SK-N-SH (cell line): ENCODE data around the gene EPHB2. TPM values are rescaled to one million over a fixed set of nuclear protein-coding genes. Genes with fewer than 3 reads are reported as not detected.

Experiments
- CTCF ChIA-PET: fragments of 300-600, 350-600 bp; formaldehyde crosslinking; extraction: SDS; loops from one replicate; lab custom pipeline; 2021; lab: Yijun Ruan, JAX
- POLR2A ChIA-PET: fragments of 350-600 bp; sonication (Branson Sonifier 250); formaldehyde crosslinking; extraction: SDS; loops from one replicate; lab custom pipeline; 2020; ENCODE audit warnings: antibody characterized with exemption, inconsistent platforms; lab: Yijun Ruan, JAX
- DNase-seq: peaks from one replicate; pipeline ENCODE4 v3.0.0; 2012
- H2AFZ ChIP-seq: fragments of 200-600 bp; sonication (generic); 2 replicates; pipeline ENCODE4 v1.8.1; 2016; ENCODE audit warnings: antibody characterized with exemption, mild to moderate bottlenecking, low read depth
- H3F3A ChIP-seq: fragments of 200-600 bp; sonication (generic); replicated peaks from 2 replicates; pipeline ENCODE3; 2016; ENCODE audit warnings: antibody characterized with exemption, mild to moderate bottlenecking; ENCODE audit not compliant: insufficient read depth
- H3K27ac ChIP-seq, 2 experiments: fragments of 200-500 bp in 1 of 2; fragments of 200-600 bp in 1 of 2; sonication (Bioruptor generic) in 1 of 2; sonication (generic), shearing (Covaris generic) in 1 of 2; 2 replicates each; pipeline versions ENCODE4 v1.5.1 to v1.6.1; 2014 to 2016; ENCODE audit warnings: low read depth in 2 of 2, inconsistent platforms in 1 of 2, low read length in 1 of 2, mild to moderate bottlenecking in 1 of 2, mixed read lengths in 1 of 2
- H3K27me3 ChIP-seq: fragments of 200-600 bp; sonication (generic), shearing (Covaris generic); 2 replicates; pipeline ENCODE4 v1.6.1; 2016; ENCODE audit warnings: mixed run types; ENCODE audit not compliant: insufficient read depth
- H3K36me3 ChIP-seq, 2 experiments: fragments of 200-500 bp in 1 of 2; fragments of 200-600 bp in 1 of 2; sonication (Bioruptor generic) in 1 of 2; sonication (generic) in 1 of 2; replicated peaks in 1 of 2; 2 replicates each; pipeline versions ENCODE3 to v1.5.1; 2014 to 2016; ENCODE audit warnings: low read length in 1 of 2, mild to moderate bottlenecking in 1 of 2; ENCODE audit not compliant: insufficient read depth in 2 of 2, control insufficient read depth in 1 of 2
- H3K4me1 ChIP-seq, 2 experiments: fragments of 200-500 bp in 1 of 2; fragments of 200-600 bp in 1 of 2; sonication (Bioruptor generic) in 1 of 2; sonication (generic), shearing (Covaris generic) in 1 of 2; 2 replicates each; pipeline versions ENCODE4 v1.5.1 to v1.6.1; 2014 to 2016; ENCODE audit warnings: low read depth in 1 of 2, low read length in 1 of 2, mixed run types in 1 of 2; ENCODE audit not compliant: insufficient read depth in 2 of 2, control insufficient read depth in 1 of 2
- H3K4me2 ChIP-seq: fragments of 200-600 bp; sonication (generic), shearing (Covaris generic); 2 replicates; pipeline ENCODE4 v1.6.1; 2017; ENCODE audit warnings: mixed run types
- H3K4me3 ChIP-seq, 2 experiments: fragments of 200-500 bp in 1 of 2; fragments of 200-600 bp in 1 of 2; sonication (Bioruptor generic) in 1 of 2; sonication (generic), shearing (Covaris generic) in 1 of 2; 2 replicates each; pipeline versions ENCODE4 v1.5.1 to v1.8.1; 2014 to 2016; ENCODE audit warnings: low read depth in 2 of 2, inconsistent platforms in 1 of 2, low read length in 1 of 2, mild to moderate bottlenecking in 1 of 2, mixed read lengths in 1 of 2, moderate library complexity in 1 of 2
- H3K79me2 ChIP-seq: fragments of 200-600 bp; sonication (generic); 2 replicates; pipeline ENCODE4 v1.8.1; 2017; ENCODE audit warnings: mild to moderate bottlenecking; ENCODE audit not compliant: insufficient read depth
- H3K9ac ChIP-seq: fragments of 200-600 bp; sonication (generic); 2 replicates; pipeline ENCODE4 v1.6.1; 2017; ENCODE audit warnings: mixed run types
- H3K9me2 ChIP-seq: fragments of 200-600 bp; sonication (generic); 2 replicates; pipeline ENCODE4 v1.6.1; 2017; ENCODE audit warnings: mixed run types
- H3K9me3 ChIP-seq: fragments of 200-600 bp; sonication (generic); 2 replicates; pipeline ENCODE4 v1.6.1; 2017; ENCODE audit warnings: mixed run types, mild to moderate bottlenecking, moderate library complexity
- H4K20me1 ChIP-seq: fragments of 200-600 bp; sonication (generic); 2 replicates; pipeline ENCODE4 v1.6.1; 2017; ENCODE audit warnings: mild to moderate bottlenecking, mixed run types; ENCODE audit not compliant: insufficient read depth
- CHD2 ChIP-seq: fragments of 150-350 bp; IDR thresholded peaks from 2 replicates; pipeline ENCODE4 v1.6.1; 2018; ENCODE audit warnings: low read length; ENCODE audit not compliant: partially characterized antibody
- EP300 ChIP-seq, 2 experiments: IDR thresholded peaks; 2 replicates each; pipeline versions ENCODE4 v1.4.0 to v1.6.1; 2012; ENCODE audit warnings: borderline replicate concordance in 1 of 2, low read depth in 1 of 2, low read length in 1 of 2
- EZH2phosphoT487 ChIP-seq: fragments of 200-600 bp; sonication (generic); IDR thresholded peaks from 2 replicates; pipeline ENCODE4 v1.6.1; 2017; ENCODE audit warnings: low read depth, mixed run types, mild to moderate bottlenecking, antibody characterized with exemption, moderate library complexity, borderline replicate concordance
- FOSL2 ChIP-seq: IDR thresholded peaks from 2 replicates; pipeline ENCODE4 v1.4.0; 2012; ENCODE audit warnings: low read depth, mild to moderate bottlenecking, moderate library complexity, borderline replicate concordance
- FOXJ3 ChIP-seq: sonication (generic); formaldehyde crosslinking; IDR thresholded peaks from 2 replicates; pipeline ENCODE4 v1.5.1; 2020; ENCODE audit warnings: mild to moderate bottlenecking, missing genetic modification reagents
- FOXM1 ChIP-seq: IDR thresholded peaks from 2 replicates; pipeline ENCODE4 v1.4.0; 2012; ENCODE audit warnings: low read depth, mild to moderate bottlenecking
- GABPA ChIP-seq: IDR thresholded peaks from 2 replicates; pipeline ENCODE4 v1.4.0; 2012; ENCODE audit warnings: low read depth, mild to moderate bottlenecking
- GATA2 ChIP-seq: sonication (generic); formaldehyde crosslinking; IDR thresholded peaks from 2 replicates; pipeline ENCODE4 v1.5.0; 2020; ENCODE audit warnings: mild to moderate bottlenecking, missing genetic modification reagents
- IRF3 ChIP-seq: fragments of 150-350 bp; IDR thresholded peaks from 2 replicates; pipeline ENCODE4 v1.6.1; 2016; ENCODE audit warnings: mild to moderate bottlenecking, low read depth, low read length
- MEF2A ChIP-seq: IDR thresholded peaks from 2 replicates; pipeline ENCODE4 v1.4.0; 2012; ENCODE audit warnings: low read depth, borderline replicate concordance
- POLR2AphosphoS5 ChIP-seq: IDR thresholded peaks from 2 replicates; pipeline ENCODE4 v1.6.1; 2012; ENCODE audit warnings: low read depth, low read length
- RAD21 ChIP-seq: IDR thresholded peaks from 2 replicates; pipeline ENCODE4 v1.6.1; 2012; ENCODE audit warnings: mild to moderate bottlenecking, low read length
- RFX5 ChIP-seq: IDR thresholded peaks from 2 replicates; pipeline ENCODE4 v1.6.1; 2012; ENCODE audit warnings: mild to moderate bottlenecking, improper control_type of control experiment, low read length
- SMC3 ChIP-seq: IDR thresholded peaks from 2 replicates; pipeline ENCODE4 v1.6.1; 2012; ENCODE audit warnings: low read depth, low read length, improper control_type of control experiment
- TAF1 ChIP-seq: IDR thresholded peaks from 2 replicates; pipeline ENCODE4 v1.6.1; 2012; ENCODE audit warnings: low read depth, mild to moderate bottlenecking, low read length, moderate library complexity, borderline replicate concordance
- TCF12 ChIP-seq: IDR thresholded peaks from 2 replicates; pipeline ENCODE4 v1.4.0; 2012
- USF1 ChIP-seq: IDR thresholded peaks from 2 replicates; pipeline ENCODE4 v1.4.0; 2012; ENCODE audit warnings: low read depth, borderline replicate concordance
- WGBS: methylation state at CpG from one replicate; pipeline ENCODE4 v1.1.6; 2017; ENCODE audit warnings: low lambda C conversion rate; 5-methylcytosine and 5-hydroxymethylcytosine counted together
- polyA plus RNA-seq, 3 experiments: library from polyadenylated mRNA; depleted of rRNA; stranded (reverse); fragments of >200 nt; gene quantifications; 2 replicates each; pipeline ENCODE4 v1.2.3, GENCODE V29; 2012
- TF ChIP-seq, protein P1 (sequence below): IDR thresholded peaks from 2 replicates; pipeline ENCODE4; 2012
- TF ChIP-seq, protein P2 (sequence below): fragments of 150-350 bp; IDR thresholded peaks from 2 replicates; pipeline ENCODE4 v1.6.1; 2017; ENCODE audit warnings: antibody characterized with exemption, low read length, low read depth, borderline replicate concordance

The EPHB2 gene
- polyA plus RNA-seq, 1 of the 3 experiments (the other 2 are of a cell fraction): 25.2 TPM

- peaks cover 0 to 10% of the 10 kb centered on the region in 2 experiments; a peak in 1 of 4 replicates for H3K4me1 ChIP-seq
- no peak for DNase-seq
- CTCF ChIA-PET: interaction anchor here (7.3 kb wide), 1 partner anchor 22 kb away, joined by 36 read pairs; no protein-coding TSS in a partner anchor
These were observed 29.9 kb upstream of the EPHB2 start for GRCh38 chr1:22680726-22681125.

More at GRCh38 chr1:22680726-22681125, 29.9 kb upstream of the EPHB2 start:
- Histone ChIP-seq H3K27me3 (no peaks in the 10 kb centered on the region), H3K27ac (no peak overlapping the region), H2AFZ (no peak overlapping the region), H3K9me3 (no peaks in the 10 kb centered on the region), H3K79me2 (no peaks in the 10 kb centered on the region), H3K4me3 (no peak overlapping the region), H3K9me2 (no peaks in the 10 kb centered on the region), H3K36me3 (no peaks in the 10 kb centered on the region), H3K9ac (no peak overlapping the region), H3F3A (peaks cover 5% of the 10 kb centered on the region), H3K4me2 (no peak overlapping the region), H4K20me1 (no peaks in the 10 kb centered on the region)
- TF ChIP-seq, protein P1, sequence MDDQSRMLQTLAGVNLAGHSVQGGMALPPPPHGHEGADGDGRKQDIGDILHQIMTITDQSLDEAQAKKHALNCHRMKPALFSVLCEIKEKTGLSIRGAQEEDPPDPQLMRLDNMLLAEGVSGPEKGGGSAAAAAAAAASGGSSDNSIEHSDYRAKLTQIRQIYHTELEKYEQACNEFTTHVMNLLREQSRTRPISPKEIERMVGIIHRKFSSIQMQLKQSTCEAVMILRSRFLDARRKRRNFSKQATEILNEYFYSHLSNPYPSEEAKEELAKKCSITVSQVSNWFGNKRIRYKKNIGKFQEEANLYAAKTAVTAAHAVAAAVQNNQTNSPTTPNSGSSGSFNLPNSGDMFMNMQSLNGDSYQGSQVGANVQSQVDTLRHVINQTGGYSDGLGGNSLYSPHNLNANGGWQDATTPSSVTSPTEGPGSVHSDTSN: no peak
- TF ChIP-seq POLR2AphosphoS5 (no peak), EP300 (IDR thresholded peaks at IDR 0.05; ENCODE audit: borderline replicate concordance in 1 of 2, low read depth in 1 of 2, low read length in 1 of 2) (no peak), USF1 (no peak), GATA2 (no peak), TAF1 (no peak), EZH2phosphoT487 (no peak), FOXM1 (no peak), FOXJ3 (CRISPR knock-in tag) (no peak), FOSL2 (no peak), GABPA (no peak), RAD21 (no peak), MEF2A (no peak), IRF3 (no peak), TCF12 (no peak), CHD2 (no peak), RFX5 (no peak), SMC3 (no peak)
- TF ChIP-seq, protein P2, sequence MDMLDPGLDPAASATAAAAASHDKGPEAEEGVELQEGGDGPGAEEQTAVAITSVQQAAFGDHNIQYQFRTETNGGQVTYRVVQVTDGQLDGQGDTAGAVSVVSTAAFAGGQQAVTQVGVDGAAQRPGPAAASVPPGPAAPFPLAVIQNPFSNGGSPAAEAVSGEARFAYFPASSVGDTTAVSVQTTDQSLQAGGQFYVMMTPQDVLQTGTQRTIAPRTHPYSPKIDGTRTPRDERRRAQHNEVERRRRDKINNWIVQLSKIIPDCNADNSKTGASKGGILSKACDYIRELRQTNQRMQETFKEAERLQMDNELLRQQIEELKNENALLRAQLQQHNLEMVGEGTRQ: no peak
- WGBS: 58% methylated on average over 5 of the region's 9 CpGs
- POLR2A ChIA-PET: no interaction called here
